ENCODE results near the gene BTN3A1.
A peak's percentile ranks its signal among the peaks of the same experiment; 100 is the strongest.
"Not testable (repeated sequence)": the region's sequence is repeated elsewhere in the genome, so short reads cannot be mapped to it uniquely, and the experiment has no call there.

The BTN3A1 gene

GRCh38 chr6:26401987-26402658 lies at the start of gene BTN3A1:
BTN3A1 (plus strand) TSS chr6:26402275; CDS start chr6:26405564, 3,289 bp downstream.
- peak; percentile 50 to 71 for DNase-seq

- DNase-seq = no peak
These were observed 49.8 kb upstream of the BTN3A1 start for GRCh38 chr6:26352315-26352714.

GRCh38 chr6:26354162-26354561 lies 47.9 kb upstream of the BTN3A1 start:
- no peak for DNase-seq

GRCh38 chr6:26355366-26355765 lies 46.7 kb upstream of the BTN3A1 start:
- DNase-seq = no peak

- not testable (repeated sequence) for DNase-seq
These were observed 44.5 kb upstream of the BTN3A1 start for GRCh38 chr6:26357543-26357942.

- no peak for DNase-seq
These were observed 43.5 kb upstream of the BTN3A1 start for GRCh38 chr6:26358511-26358981.

GRCh38 chr6:26359765-26360164 lies 42.3 kb upstream of the BTN3A1 start:
- no peak for DNase-seq

GRCh38 chr6:26360451-26361416 lies 41.3 kb upstream of the BTN3A1 start:
- no peak for DNase-seq

- no peak for DNase-seq
These were observed 40.5 kb upstream of the BTN3A1 start for GRCh38 chr6:26361544-26361943.

- DNase-seq = no peak
These were observed 39.8 kb upstream of the BTN3A1 start for GRCh38 chr6:26362093-26362835.

GRCh38 chr6:26362836-26363220 lies 39.2 kb upstream of the BTN3A1 start:
- DNase-seq = no peak

- DNase-seq = no peak
These were observed 38.0 kb upstream of the BTN3A1 start for GRCh38 chr6:26363882-26364701.

- no peak for DNase-seq
These were observed 36.5 kb upstream of the BTN3A1 start for GRCh38 chr6:26365633-26365995.

- peak in 1 of 2 experiments; percentile 20 for DNase-seq
These were observed 35.6 kb upstream of the BTN3A1 start for GRCh38 chr6:26366504-26366903.

GRCh38 chr6:26367114-26367513 lies 35.0 kb upstream of the BTN3A1 start:
- DNase-seq = no peak

GRCh38 chr6:26371813-26372212 lies 30.3 kb upstream of the BTN3A1 start:
- not testable (repeated sequence) for DNase-seq

GRCh38 chr6:26372308-26373144 lies 29.5 kb upstream of the BTN3A1 start:
- DNase-seq = no peak

- peak in 1 of 2 experiments; percentile 5 for DNase-seq
These were observed 26.8 kb upstream of the BTN3A1 start for GRCh38 chr6:26375270-26375669.

GRCh38 chr6:26377719-26378118 lies 24.4 kb upstream of the BTN3A1 start:
- no peak for DNase-seq

- not testable (repeated sequence) for DNase-seq
These were observed 23.9 kb upstream of the BTN3A1 start for GRCh38 chr6:26378143-26378542.

- DNase-seq = no peak
These were observed 22.8 kb upstream of the BTN3A1 start for GRCh38 chr6:26379292-26379691.
